WTC11 (cell line): ENCODE results near the gene BCL2L1. TPM values are rescaled to one million over a fixed set of nuclear protein-coding genes. Genes with fewer than 3 reads are reported as not detected.

ENCODE experiments used
- ATAC-seq: fragments of 200-7000 bp; cut with Tn5 transposase; 2 replicates; pipeline ENCODE4 v1.10.0; 2021; ENCODE audit warnings: mild to moderate bottlenecking, moderate library complexity
- CTCF ChIA-PET: fragments of 300-600 bp; sonication (Branson Sonifier 250); formaldehyde crosslinking; loops from one replicate; lab custom pipeline; 2021; ENCODE audit warnings: antibody characterized with exemption; lab: Charles Lee
- POLR2A ChIA-PET: fragments of 350-600 bp; sonication (Branson Sonifier 250); formaldehyde crosslinking; loops from one replicate; lab custom pipeline; 2021; ENCODE audit warnings: antibody characterized with exemption; lab: Charles Lee
- DNase-seq: peaks from one replicate; pipeline ENCODE4 v3.0.0; 2021; ENCODE audit warnings: low spot score
- H3K27ac Mint-ChIP-seq: 2 replicates; pipeline ENCODE4 v1.8.0; 2021; ENCODE audit warnings: mixed read lengths
- H3K27me3 Mint-ChIP-seq: 2 replicates; pipeline ENCODE4 v1.8.0; 2021; ENCODE audit warnings: low read depth, mild to moderate bottlenecking, moderate library complexity, mixed read lengths
- H3K36me3 Mint-ChIP-seq: 2 replicates; pipeline ENCODE4 v1.8.0; 2021; ENCODE audit warnings: mixed read lengths
- H3K4me1 Mint-ChIP-seq: 2 replicates; pipeline ENCODE4 v1.8.0; 2022; ENCODE audit warnings: mixed read lengths
- H3K4me3 Mint-ChIP-seq: 2 replicates; pipeline ENCODE4 v1.8.0; 2021; ENCODE audit warnings: mild to moderate bottlenecking, moderate library complexity, mixed read lengths
- H3K9me3 Mint-ChIP-seq: 2 replicates; pipeline ENCODE4 v1.8.0; 2021; ENCODE audit warnings: mixed read lengths
- ERG ChIP-seq: fragments of 250-450 bp; sonication (Bioruptor Pico); IDR thresholded peaks from 2 replicates; pipeline ENCODE4 v1.8.0; 2021; ENCODE audit warnings: mild to moderate bottlenecking
- ESRRA ChIP-seq: sonication (generic); formaldehyde crosslinking; IDR thresholded peaks from 2 replicates; pipeline ENCODE4 v1.8.1; 2022; ENCODE audit warnings: mild to moderate bottlenecking, missing genetic modification reagents, borderline replicate concordance
- ETV6 ChIP-seq: sonication (generic); formaldehyde crosslinking; IDR thresholded peaks from 2 replicates; pipeline ENCODE4 v1.8.1; 2022; ENCODE audit warnings: mild to moderate bottlenecking, missing genetic modification reagents
- GABPB1 ChIP-seq: sonication (generic); formaldehyde crosslinking; IDR thresholded peaks from 2 replicates; pipeline ENCODE4 v1.8.1; 2023; ENCODE audit warnings: mild to moderate bottlenecking, missing genetic modification reagents
- GRHL2 ChIP-seq: fragments of 250-450 bp; sonication (Bioruptor Pico); IDR thresholded peaks from 2 replicates; pipeline ENCODE4 v1.8.0; 2022; ENCODE audit warnings: mild to moderate bottlenecking, moderate library complexity; ENCODE audit not compliant: insufficient replicate concordance, severe bottlenecking
- HMGXB4 ChIP-seq: sonication (generic); formaldehyde crosslinking; IDR thresholded peaks from 2 replicates; pipeline ENCODE4 v1.8.1; 2023; ENCODE audit warnings: mild to moderate bottlenecking, moderate library complexity, missing genetic modification reagents
- MYBL2 ChIP-seq: sonication (generic); formaldehyde crosslinking; IDR thresholded peaks from 2 replicates; pipeline ENCODE4 v1.8.1; 2023; ENCODE audit warnings: mild to moderate bottlenecking, moderate library complexity, missing genetic modification reagents
- NR2C2 ChIP-seq: sonication (generic); formaldehyde crosslinking; IDR thresholded peaks from 2 replicates; pipeline ENCODE4 v1.8.0; 2022; ENCODE audit warnings: mild to moderate bottlenecking, missing genetic modification reagents
- SMAD3 ChIP-seq: sonication (generic); formaldehyde crosslinking; IDR thresholded peaks from 2 replicates; pipeline ENCODE4 v1.8.0; 2022; ENCODE audit warnings: missing genetic modification reagents, mild to moderate bottlenecking, borderline replicate concordance
- ZNF263 ChIP-seq: sonication (generic); formaldehyde crosslinking; IDR thresholded peaks from 2 replicates; pipeline ENCODE4 v1.8.1; 2022; ENCODE audit warnings: low read depth, mild to moderate bottlenecking, moderate library complexity, missing genetic modification reagents
- ZNF317 ChIP-seq: sonication (generic); formaldehyde crosslinking; IDR thresholded peaks from 2 replicates; pipeline ENCODE4 v1.8.1; 2023; ENCODE audit warnings: low read depth, mild to moderate bottlenecking, moderate library complexity, missing genetic modification reagents, borderline replicate concordance
- ZNF396 ChIP-seq: fragments of 250-450 bp; sonication (Bioruptor Pico); IDR thresholded peaks from 2 replicates; pipeline ENCODE4 v1.8.0; 2021; ENCODE audit warnings: mild to moderate bottlenecking, moderate library complexity, borderline replicate concordance
- ZNF671 ChIP-seq: fragments of 250-450 bp; sonication (Bioruptor Pico); IDR thresholded peaks from 2 replicates; pipeline ENCODE4 v1.8.0; 2021; ENCODE audit warnings: mild to moderate bottlenecking
- total RNA-seq: library from RNA; stranded (reverse); gene quantifications from 3 replicates; pipeline ENCODE4 v1.2.3, GENCODE V29; 2021
- TF ChIP-seq, protein P1 (sequence below): sonication (generic); formaldehyde crosslinking; IDR thresholded peaks from 2 replicates; pipeline ENCODE4 v1.8.1; 2022; ENCODE audit warnings: missing genetic modification reagents, borderline replicate concordance
- TF ChIP-seq, protein P2 (sequence below): sonication (generic); formaldehyde crosslinking; IDR thresholded peaks from 2 replicates; pipeline ENCODE4 v1.8.1; 2023; ENCODE audit warnings: mild to moderate bottlenecking, missing genetic modification reagents, moderate library complexity
- TF ChIP-seq, protein P3 (sequence below): fragments of 250-450 bp; sonication (Bioruptor Pico); IDR thresholded peaks from 2 replicates; pipeline ENCODE4 v1.9.0; 2021; ENCODE audit warnings: mild to moderate bottlenecking, borderline replicate concordance

Gene BCL2L1
- total RNA-seq, 1 experiment from 2014 or later = 62.0 TPM

GRCh38 chr20:31712112-31712553 lies 10.5 kb downstream of the BCL2L1 start:
- Mint-ChIP-seq H3K4me1 (peaks cover 86% of the 10 kb centered on the region), H3K9me3 (no peaks in the 10 kb centered on the region), H3K27me3 (no peaks in the 10 kb centered on the region), H3K27ac (peak overlapping the region; percentile 93; the same call in 1 of the 2 replicates), H3K36me3 (peaks cover 28% of the 10 kb centered on the region), H3K4me3 (no peak overlapping the region)
- POLR2A ChIA-PET = interaction anchor here (0.6 to 3.3 kb wide), 5 partner anchors 8 to 53 kb away, joined by 3 to 32 read pairs (median 7); partner anchors contain the start of genes BCL2L1 and TPX2
- DNase-seq = no peak
- CTCF ChIA-PET = interaction anchor here (1.3 to 5.4 kb wide), 6 partner anchors 11 to 125 kb away, joined by 4 to 69 read pairs (median 12); partner anchors contain the start of gene BCL2L1
- no peak for TF ChIP-seq MYBL2 (CRISPR knock-in tag)
- no peak for TF ChIP-seq NR2C2 (CRISPR knock-in tag)
- no peak for TF ChIP-seq ZNF263
- TF ChIP-seq ERG (CRISPR knock-in tag) = no peak
- TF ChIP-seq, protein P1, sequence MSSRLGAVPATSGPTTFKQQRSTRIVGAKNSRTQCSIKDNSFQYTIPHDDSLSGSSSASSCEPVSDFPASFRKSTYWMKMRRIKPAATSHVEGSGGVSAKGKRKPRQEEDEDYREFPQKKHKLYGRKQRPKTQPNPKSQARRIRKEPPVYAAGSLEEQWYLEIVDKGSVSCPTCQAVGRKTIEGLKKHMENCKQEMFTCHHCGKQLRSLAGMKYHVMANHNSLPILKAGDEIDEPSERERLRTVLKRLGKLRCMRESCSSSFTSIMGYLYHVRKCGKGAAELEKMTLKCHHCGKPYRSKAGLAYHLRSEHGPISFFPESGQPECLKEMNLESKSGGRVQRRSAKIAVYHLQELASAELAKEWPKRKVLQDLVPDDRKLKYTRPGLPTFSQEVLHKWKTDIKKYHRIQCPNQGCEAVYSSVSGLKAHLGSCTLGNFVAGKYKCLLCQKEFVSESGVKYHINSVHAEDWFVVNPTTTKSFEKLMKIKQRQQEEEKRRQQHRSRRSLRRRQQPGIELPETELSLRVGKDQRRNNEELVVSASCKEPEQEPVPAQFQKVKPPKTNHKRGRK (CRISPR knock-in tag) = no peak
- no peak for TF ChIP-seq ZNF396
- TF ChIP-seq ETV6 (CRISPR knock-in tag) = no peak
- no peak for ATAC-seq

DNA sequence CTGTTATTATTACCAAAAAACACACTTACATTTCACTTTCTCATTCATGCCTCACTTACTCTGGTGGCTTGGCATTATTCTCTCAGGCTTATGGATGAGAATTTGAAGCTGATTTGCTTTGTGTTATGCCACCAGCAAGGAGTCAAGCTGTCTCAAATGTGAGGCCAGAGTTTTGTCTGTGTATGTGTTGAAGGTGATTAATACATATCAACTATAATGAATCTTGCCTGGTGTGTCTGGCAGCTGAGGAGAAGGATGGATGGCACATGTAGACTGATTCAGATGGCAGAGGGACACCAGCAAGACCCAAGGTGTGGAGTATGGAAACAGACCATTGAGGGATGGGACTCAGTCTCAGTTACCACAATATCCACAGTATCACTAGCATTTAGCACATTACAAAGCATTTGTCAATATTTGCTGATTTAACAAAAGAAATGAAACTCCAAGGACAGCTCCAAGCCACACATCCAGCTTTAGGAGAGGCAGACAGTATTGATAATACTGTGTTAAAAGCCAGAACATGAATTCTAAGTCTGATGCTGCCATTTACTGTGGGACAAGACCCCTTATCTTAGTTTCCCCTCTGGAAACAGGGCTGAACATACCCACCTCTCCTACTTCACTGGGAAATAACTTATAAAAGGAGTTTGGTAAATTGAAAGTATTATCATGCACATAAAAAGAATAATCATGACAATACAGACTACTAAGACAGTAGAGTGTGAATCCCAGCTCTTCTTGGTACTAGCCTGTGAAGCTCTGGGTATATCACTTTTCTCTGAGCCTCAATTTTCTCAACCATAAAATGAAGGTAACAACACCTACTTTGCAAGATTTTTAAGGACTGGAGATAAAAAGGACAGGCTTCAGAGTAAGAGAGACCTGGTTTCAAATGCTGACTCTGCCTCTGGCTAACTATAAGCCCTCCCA lies 11.2 kb downstream of the BCL2L1 start:
- peak overlapping the region; percentile 30 for H3K27ac Mint-ChIP-seq
- H3K4me3 Mint-ChIP-seq = no peak overlapping the region
- H3K4me1 Mint-ChIP-seq = peaks cover 79% of the 10 kb centered on the region
- ATAC-seq = no peak
- POLR2A ChIA-PET = interaction anchor here (3.3 kb wide), 1 partner anchor 10 kb away, joined by 32 read pairs; the partner anchor contains the start of gene BCL2L1
- no peaks in the 10 kb centered on the region for H3K9me3 Mint-ChIP-seq
- CTCF ChIA-PET = interaction anchor here (1.9 to 5.4 kb wide), 3 partner anchors 12 to 99 kb away, joined by 11 to 69 read pairs (median 12); partner anchors contain the start of gene BCL2L1
- peaks cover 28% of the 10 kb centered on the region for H3K36me3 Mint-ChIP-seq
- TF ChIP-seq ESRRA (CRISPR knock-in tag) (no peak), HMGXB4 (no peak), GABPB1 (peak; percentile 72)
- no peaks in the 10 kb centered on the region for H3K27me3 Mint-ChIP-seq
- DNase-seq = no peak

GRCh38 chr20:31710423-31711108 lies 12.1 kb downstream of the BCL2L1 start:
- no peak for ATAC-seq
- TF ChIP-seq GRHL2 (CRISPR knock-in tag) (no peak), ZNF671 (CRISPR knock-in tag) (no peak), SMAD3 (no peak), ZNF317 (CRISPR knock-in tag) (no peak), ESRRA (CRISPR knock-in tag) (no peak)
- TF ChIP-seq, protein P2, sequence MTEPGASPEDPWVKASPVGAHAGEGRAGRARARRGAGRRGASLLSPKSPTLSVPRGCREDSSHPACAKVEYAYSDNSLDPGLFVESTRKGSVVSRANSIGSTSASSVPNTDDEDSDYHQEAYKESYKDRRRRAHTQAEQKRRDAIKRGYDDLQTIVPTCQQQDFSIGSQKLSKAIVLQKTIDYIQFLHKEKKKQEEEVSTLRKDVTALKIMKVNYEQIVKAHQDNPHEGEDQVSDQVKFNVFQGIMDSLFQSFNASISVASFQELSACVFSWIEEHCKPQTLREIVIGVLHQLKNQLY (CRISPR knock-in tag) = no peak
- TF ChIP-seq, protein P3, sequence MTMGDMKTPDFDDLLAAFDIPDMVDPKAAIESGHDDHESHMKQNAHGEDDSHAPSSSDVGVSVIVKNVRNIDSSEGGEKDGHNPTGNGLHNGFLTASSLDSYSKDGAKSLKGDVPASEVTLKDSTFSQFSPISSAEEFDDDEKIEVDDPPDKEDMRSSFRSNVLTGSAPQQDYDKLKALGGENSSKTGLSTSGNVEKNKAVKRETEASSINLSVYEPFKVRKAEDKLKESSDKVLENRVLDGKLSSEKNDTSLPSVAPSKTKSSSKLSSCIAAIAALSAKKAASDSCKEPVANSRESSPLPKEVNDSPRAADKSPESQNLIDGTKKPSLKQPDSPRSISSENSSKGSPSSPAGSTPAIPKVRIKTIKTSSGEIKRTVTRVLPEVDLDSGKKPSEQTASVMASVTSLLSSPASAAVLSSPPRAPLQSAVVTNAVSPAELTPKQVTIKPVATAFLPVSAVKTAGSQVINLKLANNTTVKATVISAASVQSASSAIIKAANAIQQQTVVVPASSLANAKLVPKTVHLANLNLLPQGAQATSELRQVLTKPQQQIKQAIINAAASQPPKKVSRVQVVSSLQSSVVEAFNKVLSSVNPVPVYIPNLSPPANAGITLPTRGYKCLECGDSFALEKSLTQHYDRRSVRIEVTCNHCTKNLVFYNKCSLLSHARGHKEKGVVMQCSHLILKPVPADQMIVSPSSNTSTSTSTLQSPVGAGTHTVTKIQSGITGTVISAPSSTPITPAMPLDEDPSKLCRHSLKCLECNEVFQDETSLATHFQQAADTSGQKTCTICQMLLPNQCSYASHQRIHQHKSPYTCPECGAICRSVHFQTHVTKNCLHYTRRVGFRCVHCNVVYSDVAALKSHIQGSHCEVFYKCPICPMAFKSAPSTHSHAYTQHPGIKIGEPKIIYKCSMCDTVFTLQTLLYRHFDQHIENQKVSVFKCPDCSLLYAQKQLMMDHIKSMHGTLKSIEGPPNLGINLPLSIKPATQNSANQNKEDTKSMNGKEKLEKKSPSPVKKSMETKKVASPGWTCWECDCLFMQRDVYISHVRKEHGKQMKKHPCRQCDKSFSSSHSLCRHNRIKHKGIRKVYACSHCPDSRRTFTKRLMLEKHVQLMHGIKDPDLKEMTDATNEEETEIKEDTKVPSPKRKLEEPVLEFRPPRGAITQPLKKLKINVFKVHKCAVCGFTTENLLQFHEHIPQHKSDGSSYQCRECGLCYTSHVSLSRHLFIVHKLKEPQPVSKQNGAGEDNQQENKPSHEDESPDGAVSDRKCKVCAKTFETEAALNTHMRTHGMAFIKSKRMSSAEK (CRISPR knock-in tag) = no peak

More at GRCh38 chr20:31710423-31711108, 12.1 kb downstream of the BCL2L1 start:
- H3K9me3 Mint-ChIP-seq = no peaks in the 10 kb centered on the region
- CTCF ChIA-PET = interaction anchor here (5.4 kb wide), 1 partner anchor 13 kb away, joined by 69 read pairs; the partner anchor contains the start of gene BCL2L1
- peaks cover 28% of the 10 kb centered on the region for H3K36me3 Mint-ChIP-seq
- H3K4me1 Mint-ChIP-seq = peaks cover 71% of the 10 kb centered on the region
- no peak for DNase-seq
- peak overlapping the region; percentile 78 for H3K27ac Mint-ChIP-seq
- POLR2A ChIA-PET = no interaction called here
- H3K27me3 Mint-ChIP-seq = no peaks in the 10 kb centered on the region
- H3K4me3 Mint-ChIP-seq = no peak overlapping the region
